ENCODE data around the gene RUNDC3A.

The RUNDC3A gene

GRCh38 chr17:44310609-44311376 lies 2.4 kb downstream of the RUNDC3A start:
- H3K9me3 ChIP-seq (ENCODE audit: control insufficient read depth in 2 of 2, low read length in 2 of 2), result no peaks in the 10 kb centered on the region
- H3K27ac ChIP-seq (ENCODE audit: low read depth in 2 of 2, low read length in 2 of 2), result no peak overlapping the region
- peaks cover 0 to 4% of the 10 kb centered on the region in 2 donors for H3K4me1 ChIP-seq (ENCODE audit: control insufficient read depth in 2 of 2, insufficient read depth in 2 of 2, low read length in 2 of 2)
- H3K4me3 ChIP-seq (ENCODE audit: low read length in 2 of 2), result no peak overlapping the region
- no peak overlapping the region for H3K9ac ChIP-seq (ENCODE audit: low read depth in 1 of 2, low read length in 2 of 2)
- H3K27me3 ChIP-seq (ENCODE audit: control insufficient read depth in 2 of 2, insufficient read depth in 2 of 2, low read length in 2 of 2), result peaks cover 13 to 26% of the 10 kb centered on the region in 2 donors
- no peaks in the 10 kb centered on the region for H3K36me3 ChIP-seq (ENCODE audit: control insufficient read depth in 2 of 2, insufficient read depth in 2 of 2, low read length in 2 of 2)

DNA sequence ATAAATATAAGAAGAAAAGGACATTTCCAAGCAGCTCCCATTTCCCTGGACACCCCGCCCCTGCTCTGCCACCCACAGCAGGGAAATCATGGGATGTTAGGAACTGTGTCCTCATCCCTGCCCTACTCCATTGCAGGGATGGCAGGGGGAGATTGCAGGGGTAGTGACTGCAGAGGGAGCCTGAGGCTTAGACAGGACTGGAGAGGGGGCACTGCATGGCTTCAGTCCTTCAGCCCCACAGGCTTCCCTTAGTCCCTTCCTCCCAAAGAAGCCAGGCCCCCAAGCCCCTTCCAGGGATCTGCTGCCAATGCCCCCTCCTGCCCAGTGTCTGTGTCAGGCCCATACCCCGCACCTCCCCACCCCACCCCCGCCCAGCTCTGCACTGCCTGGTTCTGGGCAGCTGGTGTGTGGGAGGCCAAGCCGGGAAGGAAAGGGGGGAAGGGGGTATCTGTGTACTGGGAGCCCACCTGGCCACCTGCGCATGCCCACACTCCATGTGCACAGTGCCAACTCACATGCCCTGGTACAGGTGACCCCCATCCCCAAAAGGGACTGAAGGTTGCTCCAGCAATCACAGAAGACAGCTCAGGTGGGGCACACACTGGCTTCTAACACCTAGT lies 3.3 kb downstream of the RUNDC3A start:
- peaks cover 0 to 4% of the 10 kb centered on the region in 2 donors for H3K4me1 ChIP-seq (ENCODE audit: control insufficient read depth in 2 of 2, insufficient read depth in 2 of 2, low read length in 2 of 2)
- H3K36me3 ChIP-seq (ENCODE audit: control insufficient read depth in 2 of 2, insufficient read depth in 2 of 2, low read length in 2 of 2), result no peaks in the 10 kb centered on the region
- H3K4me3 ChIP-seq (ENCODE audit: low read length in 2 of 2), result no peak overlapping the region
- H3K27ac ChIP-seq (ENCODE audit: low read depth in 2 of 2, low read length in 2 of 2), result no peak overlapping the region
- H3K27me3 ChIP-seq (ENCODE audit: control insufficient read depth in 2 of 2, insufficient read depth in 2 of 2, low read length in 2 of 2), result peaks cover 21 to 35% of the 10 kb centered on the region in 2 donors
- H3K9ac ChIP-seq (ENCODE audit: low read depth in 1 of 2, low read length in 2 of 2), result no peak overlapping the region
- no peaks in the 10 kb centered on the region for H3K9me3 ChIP-seq (ENCODE audit: control insufficient read depth in 2 of 2, low read length in 2 of 2)

- peaks cover 0 to 3% of the 10 kb centered on the region in 2 donors for H3K4me1 ChIP-seq (ENCODE audit: control insufficient read depth in 2 of 2, insufficient read depth in 2 of 2, low read length in 2 of 2)
- H3K9ac ChIP-seq (ENCODE audit: low read depth in 1 of 2, low read length in 2 of 2), result no peak overlapping the region
- H3K27ac ChIP-seq (ENCODE audit: low read depth in 2 of 2, low read length in 2 of 2), result no peak overlapping the region
- H3K36me3 ChIP-seq (ENCODE audit: control insufficient read depth in 2 of 2, insufficient read depth in 2 of 2, low read length in 2 of 2), result no peaks in the 10 kb centered on the region
- H3K27me3 ChIP-seq (ENCODE audit: control insufficient read depth in 2 of 2, insufficient read depth in 2 of 2, low read length in 2 of 2), result peaks cover 21 to 35% of the 10 kb centered on the region in 2 donors
- H3K4me3 ChIP-seq (ENCODE audit: low read length in 2 of 2), result no peak overlapping the region
- H3K9me3 ChIP-seq (ENCODE audit: control insufficient read depth in 2 of 2, low read length in 2 of 2), result no peaks in the 10 kb centered on the region
Measured at GRCh38 chr17:44312396-44313104, 4.1 kb downstream of the RUNDC3A start.

DNA sequence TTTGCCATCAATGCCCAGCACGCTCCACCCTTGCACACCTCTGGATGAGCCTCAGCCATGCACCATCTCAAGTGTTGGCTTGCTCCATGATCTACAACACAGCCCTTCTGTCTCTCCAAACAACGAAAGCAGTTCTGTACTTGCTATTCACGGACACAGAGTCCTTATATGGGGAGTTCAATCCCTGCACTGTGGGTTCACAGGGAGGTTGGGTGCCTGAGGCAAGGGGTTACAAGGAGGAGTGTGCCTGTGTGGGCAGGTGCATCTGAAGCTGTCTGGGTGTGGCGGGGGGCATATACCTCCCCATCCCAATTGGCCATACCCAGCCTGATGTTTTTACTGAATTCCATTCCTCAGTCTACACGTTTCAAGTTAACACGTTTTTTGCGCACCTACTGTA lies 5.6 kb downstream of the RUNDC3A start:
- no peak overlapping the region for H3K9ac ChIP-seq (ENCODE audit: low read depth in 1 of 2, low read length in 2 of 2)

DNA sequence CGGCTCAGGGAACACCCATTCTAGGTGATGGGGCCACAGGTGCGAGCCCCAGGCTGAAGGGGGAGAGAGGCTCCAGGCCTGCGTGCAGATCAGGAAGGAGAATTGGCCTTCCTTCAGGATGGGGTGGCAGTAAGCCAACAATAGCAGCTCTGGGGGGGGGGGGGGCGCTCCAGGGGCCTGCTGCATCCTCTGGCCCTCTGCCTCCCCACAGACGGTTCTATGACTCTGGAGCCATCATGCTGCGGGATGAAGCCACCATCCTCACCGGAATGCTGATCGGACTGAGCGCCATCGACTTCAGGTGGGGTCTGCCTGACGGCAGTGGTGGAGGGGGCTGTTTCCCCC lies 6.1 kb downstream of the RUNDC3A start:
- peaks cover 0 to 3% of the 10 kb centered on the region in 2 donors for H3K36me3 ChIP-seq (ENCODE audit: control insufficient read depth in 2 of 2, insufficient read depth in 2 of 2, low read length in 2 of 2)
- no peaks in the 10 kb centered on the region for H3K4me1 ChIP-seq (ENCODE audit: control insufficient read depth in 2 of 2, insufficient read depth in 2 of 2, low read length in 2 of 2)
- H3K9me3 ChIP-seq (ENCODE audit: control insufficient read depth in 2 of 2, low read length in 2 of 2), result no peaks in the 10 kb centered on the region
- no peak overlapping the region for H3K9ac ChIP-seq (ENCODE audit: low read depth in 1 of 2, low read length in 2 of 2)
- H3K4me3 ChIP-seq (ENCODE audit: low read length in 2 of 2), result no peak overlapping the region
- peaks cover 21 to 37% of the 10 kb centered on the region in 2 donors for H3K27me3 ChIP-seq (ENCODE audit: control insufficient read depth in 2 of 2, insufficient read depth in 2 of 2, low read length in 2 of 2)
- no peak overlapping the region for H3K27ac ChIP-seq (ENCODE audit: low read depth in 2 of 2, low read length in 2 of 2)

More for the DNA sequence above, 5.6 kb downstream of the RUNDC3A start:
- no peaks in the 10 kb centered on the region for H3K9me3 ChIP-seq (ENCODE audit: control insufficient read depth in 2 of 2, low read length in 2 of 2)
- H3K4me1 ChIP-seq (ENCODE audit: control insufficient read depth in 2 of 2, insufficient read depth in 2 of 2, low read length in 2 of 2), result no peaks in the 10 kb centered on the region
- no peaks in the 10 kb centered on the region for H3K36me3 ChIP-seq (ENCODE audit: control insufficient read depth in 2 of 2, insufficient read depth in 2 of 2, low read length in 2 of 2)
- no peak overlapping the region for H3K4me3 ChIP-seq (ENCODE audit: low read length in 2 of 2)
- peaks cover 21 to 37% of the 10 kb centered on the region in 2 donors for H3K27me3 ChIP-seq (ENCODE audit: control insufficient read depth in 2 of 2, insufficient read depth in 2 of 2, low read length in 2 of 2)
- no peak overlapping the region for H3K27ac ChIP-seq (ENCODE audit: low read depth in 2 of 2, low read length in 2 of 2)

GRCh38 chr17:44314869-44315661 lies 6.7 kb downstream of the RUNDC3A start:
- Histone ChIP-seq H3K4me1 (ENCODE audit: control insufficient read depth in 2 of 2, insufficient read depth in 2 of 2, low read length in 2 of 2) (no peaks in the 10 kb centered on the region), H3K27ac (ENCODE audit: low read depth in 2 of 2, low read length in 2 of 2) (no peak overlapping the region), H3K27me3 (ENCODE audit: control insufficient read depth in 2 of 2, insufficient read depth in 2 of 2, low read length in 2 of 2) (peaks cover 21 to 37% of the 10 kb centered on the region in 2 donors), H3K9me3 (ENCODE audit: control insufficient read depth in 2 of 2, low read length in 2 of 2) (no peaks in the 10 kb centered on the region), H3K9ac (ENCODE audit: low read depth in 1 of 2, low read length in 2 of 2) (no peak overlapping the region), H3K4me3 (ENCODE audit: low read length in 2 of 2) (peak overlapping the region in 1 of 2 donors; percentile 31), H3K36me3 (ENCODE audit: control insufficient read depth in 2 of 2, insufficient read depth in 2 of 2, low read length in 2 of 2) (peaks cover 2 to 9% of the 10 kb centered on the region in 2 donors)

DNA sequence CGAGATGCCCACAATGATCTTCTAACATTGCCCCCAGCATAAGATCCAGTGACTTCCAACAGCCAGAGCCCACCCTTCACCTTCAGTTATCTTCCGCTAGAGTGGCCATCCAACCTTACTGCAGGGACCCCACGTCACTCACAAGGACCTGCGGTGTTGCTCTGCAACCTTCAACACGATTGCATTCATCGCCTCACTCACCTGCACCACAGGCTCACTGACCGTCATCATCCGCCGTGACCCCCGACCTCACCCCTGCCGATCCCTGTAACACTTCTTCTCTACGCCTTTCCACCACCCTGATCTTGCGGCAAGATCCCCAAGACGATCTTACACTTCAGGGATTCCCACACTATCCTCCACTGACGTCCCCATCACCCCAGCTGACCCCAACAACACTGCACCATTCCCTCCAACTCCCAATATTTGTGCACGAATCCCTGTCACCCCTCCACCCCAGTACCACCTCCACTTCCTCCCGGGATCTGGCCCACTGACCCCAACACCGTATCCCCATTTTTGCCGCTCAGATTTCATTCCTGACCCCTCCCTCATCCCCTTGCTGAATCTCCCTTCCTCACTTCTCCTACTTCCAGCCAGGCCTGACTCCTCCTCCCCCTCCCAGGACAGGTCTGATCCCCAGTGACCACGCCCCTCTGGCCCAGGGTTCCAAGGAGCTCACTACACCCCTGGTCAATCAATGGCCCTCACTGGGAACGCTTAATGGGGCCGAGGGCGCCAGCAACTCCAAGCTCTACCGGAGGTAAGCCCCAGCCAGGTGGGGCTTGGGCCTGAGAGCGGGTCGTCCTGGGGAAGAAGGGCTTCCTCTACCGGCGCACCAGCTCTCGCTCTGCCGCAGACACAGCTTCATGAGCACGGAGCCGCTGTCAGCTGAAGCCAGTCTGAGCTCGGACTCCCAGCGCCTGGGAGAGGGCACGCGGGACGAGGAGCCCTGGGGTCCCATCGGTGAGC lies 7.6 kb downstream of the RUNDC3A start:
- no peaks in the 10 kb centered on the region for H3K4me1 ChIP-seq (ENCODE audit: control insufficient read depth in 2 of 2, insufficient read depth in 2 of 2, low read length in 2 of 2)
- H3K27me3 ChIP-seq (ENCODE audit: control insufficient read depth in 2 of 2, insufficient read depth in 2 of 2, low read length in 2 of 2), result peaks cover 21 to 37% of the 10 kb centered on the region in 2 donors
- H3K9ac ChIP-seq (ENCODE audit: low read depth in 1 of 2, low read length in 2 of 2), result no peak overlapping the region
- peaks cover 10 to 18% of the 10 kb centered on the region in 2 donors for H3K36me3 ChIP-seq (ENCODE audit: control insufficient read depth in 2 of 2, insufficient read depth in 2 of 2, low read length in 2 of 2)
- H3K27ac ChIP-seq (ENCODE audit: low read depth in 2 of 2, low read length in 2 of 2), result no peak overlapping the region
- no peak overlapping the region for H3K4me3 ChIP-seq (ENCODE audit: low read length in 2 of 2)
- no peaks in the 10 kb centered on the region for H3K9me3 ChIP-seq (ENCODE audit: control insufficient read depth in 2 of 2, low read length in 2 of 2)

DNA sequence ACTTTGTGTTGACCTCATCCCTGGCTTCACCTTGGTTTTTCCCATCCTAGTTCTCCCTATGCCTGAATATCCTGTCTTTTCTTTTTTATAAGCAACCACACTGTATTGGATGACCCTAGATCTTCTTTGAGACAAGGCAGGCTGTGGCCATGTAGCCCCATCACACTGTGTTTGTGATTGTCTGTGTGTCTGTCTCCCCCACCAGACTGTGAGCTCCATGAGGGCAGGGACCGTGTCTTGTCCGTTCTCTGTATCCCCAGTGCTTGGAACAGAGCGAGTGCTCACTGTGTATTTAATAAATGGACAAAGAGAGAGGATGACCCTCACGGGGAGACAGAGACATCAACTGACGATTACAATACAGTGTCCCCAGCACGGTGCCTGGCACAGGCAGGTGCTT lies 9.1 kb downstream of the RUNDC3A start:
- peaks cover 11 to 31% of the 10 kb centered on the region in 2 donors for H3K36me3 ChIP-seq (ENCODE audit: control insufficient read depth in 2 of 2, insufficient read depth in 2 of 2, low read length in 2 of 2)

More for the DNA sequence above, 9.1 kb downstream of the RUNDC3A start:
- Histone ChIP-seq H3K4me3 (ENCODE audit: low read length in 2 of 2) (no peak overlapping the region), H3K27me3 (ENCODE audit: control insufficient read depth in 2 of 2, insufficient read depth in 2 of 2, low read length in 2 of 2) (peaks cover 21 to 37% of the 10 kb centered on the region in 2 donors), H3K4me1 (ENCODE audit: control insufficient read depth in 2 of 2, insufficient read depth in 2 of 2, low read length in 2 of 2) (no peaks in the 10 kb centered on the region), H3K9ac (ENCODE audit: low read depth in 1 of 2, low read length in 2 of 2) (no peak overlapping the region), H3K9me3 (ENCODE audit: control insufficient read depth in 2 of 2, low read length in 2 of 2) (no peaks in the 10 kb centered on the region), H3K27ac (ENCODE audit: low read depth in 2 of 2, low read length in 2 of 2) (no peak overlapping the region)
